GM18499 (cell line): ENCODE measurements around the gene PLXND1.
"Not testable (repeated sequence)": the region's sequence is repeated elsewhere in the genome, so short reads cannot be mapped to it uniquely, and the experiment has no call there.

ENCODE experiments used
- ATAC-seq: cut with Tn5 transposase; IDR thresholded peaks from one replicate; pipeline ENCODE4 v1.9.1; 2021; ENCODE audit warnings: moderate number of reproducible peaks; ENCODE audit not compliant: insufficient read depth, unreplicated experiment

Gene PLXND1

DNA sequence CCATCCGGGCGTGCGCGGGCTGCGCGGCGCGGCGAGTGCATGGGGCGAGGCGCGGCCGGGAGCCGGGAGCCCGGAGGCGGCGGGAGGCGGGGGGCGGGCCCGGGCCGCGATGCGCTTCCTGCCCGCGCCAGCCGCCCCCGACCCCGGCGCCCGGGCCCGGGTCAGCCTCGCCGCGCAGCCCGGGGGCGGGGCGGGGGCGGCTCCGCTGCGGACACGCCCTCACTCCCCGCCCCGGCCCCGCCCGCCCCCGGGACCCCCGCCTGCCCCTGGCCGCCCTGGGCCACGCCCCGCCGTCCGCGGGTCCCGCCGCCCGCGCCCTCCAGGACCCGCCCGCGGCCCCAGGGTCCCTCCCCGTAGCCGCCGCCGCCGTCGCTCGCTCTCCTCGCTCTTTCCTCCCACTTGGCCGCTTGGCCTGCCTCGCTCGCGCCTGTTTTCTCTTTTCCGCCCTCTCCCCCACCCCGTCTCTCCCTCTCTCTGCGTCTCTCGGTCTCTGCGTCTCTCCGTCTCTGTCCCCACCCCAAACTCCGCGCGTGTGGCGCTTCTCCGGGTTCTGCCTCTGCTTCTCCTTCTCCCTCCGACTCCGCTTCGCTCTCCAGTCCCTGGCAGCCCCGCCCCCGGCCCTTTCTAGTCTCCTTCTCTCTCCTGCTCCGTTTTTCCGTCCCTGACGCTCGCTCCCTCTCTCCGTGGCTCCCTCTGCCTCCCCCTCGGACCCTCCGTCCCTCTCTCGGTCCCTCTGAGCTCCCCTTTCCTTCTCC lies at the start of gene PLXND1:
Gene PLXND1 (minus strand): TSS at position 41 of the 755 bp plus-strand sequence. CDS start 37 bp downstream, at position 4.
- no peak for ATAC-seq

DNA sequence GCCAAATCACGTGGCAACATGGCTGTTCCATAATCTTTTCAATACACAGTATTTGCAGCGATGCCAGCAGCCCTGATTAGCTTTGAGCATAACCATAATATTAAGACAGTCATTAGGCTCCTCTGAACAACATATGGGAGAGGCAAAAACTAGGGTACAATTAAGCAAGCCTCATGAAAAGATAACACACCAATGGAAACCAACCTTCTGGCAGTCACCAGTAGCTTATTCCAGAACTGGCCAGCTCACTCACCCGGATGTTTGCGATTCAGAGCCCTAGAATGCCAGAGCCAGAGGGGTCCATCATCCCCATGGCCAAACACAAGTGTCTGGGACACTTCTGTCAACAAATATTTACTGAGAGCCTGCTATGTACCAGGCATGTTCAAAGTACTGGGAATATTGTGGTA lies 48.8 kb upstream of the PLXND1 start:
- no peak for ATAC-seq

GRCh38 chr3:129654131-129654530 lies 47.7 kb upstream of the PLXND1 start:
- no peak for ATAC-seq

- no peak for ATAC-seq
These were observed 46.5 kb upstream of the PLXND1 start for GRCh38 chr3:129653019-129653418.

- no peak for ATAC-seq
These were observed 45.1 kb upstream of the PLXND1 start for GRCh38 chr3:129651435-129652202.

- ATAC-seq = no peak
These were observed 43.9 kb upstream of the PLXND1 start for GRCh38 chr3:129650256-129650872.

DNA sequence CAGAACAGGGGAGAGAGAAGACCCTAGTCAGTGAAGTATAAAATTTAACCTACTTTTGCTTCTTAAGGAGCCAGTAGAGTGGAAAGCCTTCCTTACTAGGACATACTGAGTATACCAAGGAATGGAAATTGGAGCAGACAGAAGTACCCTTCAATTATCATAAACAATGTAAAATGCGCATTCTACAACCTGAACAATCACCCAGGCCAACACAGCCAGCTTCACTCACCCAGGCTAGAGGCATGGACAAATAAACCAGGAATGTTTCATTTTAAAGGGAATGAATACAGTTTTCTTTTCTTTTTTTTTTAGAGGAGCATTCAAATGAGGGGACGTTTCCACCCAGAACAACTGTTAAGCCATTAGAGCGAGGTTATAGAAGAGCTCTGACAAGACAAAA lies 41.9 kb upstream of the PLXND1 start:
- no peak for ATAC-seq

GRCh38 chr3:129645286-129645685 lies 38.8 kb upstream of the PLXND1 start:
- ATAC-seq = no peak

DNA sequence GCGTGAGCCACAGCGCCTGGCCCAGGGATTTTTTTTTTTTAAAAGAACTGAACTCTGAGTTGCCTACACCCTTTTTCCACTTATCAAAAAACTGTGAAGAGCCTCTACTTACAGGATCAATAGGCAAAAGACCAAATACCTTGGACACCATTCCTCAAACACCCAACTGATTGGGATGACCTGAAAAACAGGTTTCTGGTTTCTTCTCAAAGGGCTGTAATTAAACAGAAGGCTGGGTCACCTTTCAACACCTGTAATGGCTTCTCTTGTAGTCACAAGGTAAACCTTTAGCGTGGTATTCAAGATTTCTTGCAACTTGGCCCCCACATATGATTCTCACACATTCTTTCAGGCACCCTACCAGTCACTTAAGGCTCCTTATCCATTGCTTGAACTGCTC lies 38.4 kb upstream of the PLXND1 start:
- no peak for ATAC-seq

DNA sequence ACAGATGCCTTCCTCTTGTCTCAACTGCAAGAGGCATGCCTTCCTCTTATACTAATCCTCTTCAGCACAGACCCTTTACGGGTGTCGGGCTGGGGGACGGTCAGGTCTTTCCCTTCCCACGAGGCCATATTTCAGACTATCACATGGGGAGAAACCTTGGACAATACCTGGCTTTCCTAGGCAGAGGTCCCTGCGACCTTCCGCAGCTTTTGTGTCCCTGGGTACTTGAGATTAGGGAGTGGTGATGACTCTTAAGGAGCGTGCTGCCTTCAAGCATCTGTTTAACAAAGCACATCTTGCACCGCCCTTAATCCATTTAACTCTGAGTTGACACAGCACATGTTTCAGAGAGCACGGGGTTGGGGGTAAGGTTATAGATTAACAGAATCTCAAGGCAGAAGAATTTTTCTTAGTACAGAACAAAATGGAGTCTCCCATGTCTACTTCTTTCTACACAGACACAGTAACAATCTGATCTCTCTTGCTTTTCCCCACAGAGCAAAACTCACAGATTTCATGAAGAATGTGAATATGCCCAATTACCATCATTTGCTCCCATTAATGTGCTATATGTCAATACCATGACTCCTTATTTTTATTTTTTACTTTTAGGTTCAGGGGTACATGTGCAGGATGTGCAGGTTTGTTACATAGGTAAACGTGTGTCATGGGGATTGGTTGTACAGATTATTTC lies 35.2 kb upstream of the PLXND1 start:
- not testable (repeated sequence) for ATAC-seq

DNA sequence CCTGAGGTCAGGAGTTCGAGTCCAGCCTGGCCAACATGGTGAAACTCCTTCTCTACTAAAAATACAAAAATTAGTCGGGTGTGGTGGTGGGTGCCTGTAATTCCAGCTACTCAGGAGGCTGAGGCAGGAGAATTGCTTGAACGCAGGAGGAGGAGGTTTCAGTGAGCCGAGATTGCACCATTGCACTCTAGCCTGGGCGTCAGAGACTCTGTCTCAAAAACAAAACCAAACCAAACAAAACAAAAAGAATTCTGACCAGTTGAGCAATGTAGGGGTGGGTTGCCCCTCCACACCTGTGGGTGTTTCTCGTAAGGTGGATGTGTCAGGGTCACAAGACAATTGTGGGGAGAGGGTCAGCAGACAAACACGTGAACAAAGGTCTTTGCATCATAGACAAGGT lies 34.5 kb upstream of the PLXND1 start:
- not testable (repeated sequence) for ATAC-seq

DNA sequence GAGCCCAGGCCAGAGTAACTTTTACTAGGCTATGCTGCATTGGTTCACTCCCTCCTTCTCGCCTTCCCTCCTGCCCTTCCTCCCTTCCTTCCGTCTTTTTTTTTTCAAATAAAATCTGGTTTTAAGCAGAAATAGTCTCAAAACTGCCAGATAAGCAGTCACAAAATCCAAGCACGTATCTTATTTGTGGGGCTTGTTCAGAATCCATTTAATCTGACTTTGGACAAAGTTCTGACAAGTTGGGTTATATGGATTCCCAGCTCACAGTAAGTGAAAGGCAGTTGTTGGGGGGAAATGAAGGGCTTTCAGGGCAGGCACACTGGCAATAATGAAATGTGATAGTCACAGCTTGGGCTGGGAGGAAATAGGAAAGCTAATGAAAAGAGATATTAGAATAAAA lies 32.0 kb upstream of the PLXND1 start:
- no peak for ATAC-seq

GRCh38 chr3:129636082-129636481 lies 29.6 kb upstream of the PLXND1 start:
- ATAC-seq = no peak

- no peak for ATAC-seq
These were observed 29.2 kb upstream of the PLXND1 start for GRCh38 chr3:129635656-129636055.

DNA sequence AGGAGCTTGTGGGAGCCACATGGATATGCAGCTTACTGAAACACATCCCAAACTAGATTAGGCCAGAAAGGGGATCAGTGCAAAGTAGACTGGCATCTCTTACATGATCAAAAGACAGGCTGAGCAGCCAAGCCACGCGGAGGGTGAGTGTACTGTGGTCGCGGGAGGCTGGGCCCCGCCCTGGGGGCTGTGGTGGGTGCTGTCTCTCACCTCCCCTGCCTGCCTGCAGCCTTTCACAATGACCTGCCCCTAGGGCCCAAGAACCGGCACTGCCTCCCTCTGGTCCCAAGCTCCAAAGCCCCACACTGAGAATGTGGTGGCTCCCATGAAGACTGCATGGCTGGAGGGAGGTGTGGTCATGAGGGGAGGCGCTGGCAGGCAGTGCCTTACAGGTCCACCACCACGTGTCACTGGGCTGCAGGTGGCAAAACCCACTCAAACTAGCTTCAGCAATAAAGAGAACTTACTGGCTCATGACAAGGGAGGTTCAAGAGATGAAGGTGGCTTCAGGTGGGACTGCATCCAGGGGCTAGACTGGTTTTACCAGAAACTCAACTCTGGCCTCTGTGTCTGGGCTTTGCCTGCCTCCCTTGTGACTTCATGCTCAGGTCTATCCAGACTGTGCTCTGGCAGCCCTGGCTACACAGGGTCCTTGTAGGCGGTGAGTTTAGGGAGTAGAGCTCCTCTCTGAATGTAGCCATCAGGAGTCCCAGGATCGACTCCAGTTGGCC lies 27.4 kb upstream of the PLXND1 start:
- no peak for ATAC-seq

GRCh38 chr3:129632977-129633376 lies 26.5 kb upstream of the PLXND1 start:
- ATAC-seq = no peak

- ATAC-seq = no peak
These were observed 26.1 kb upstream of the PLXND1 start for GRCh38 chr3:129632556-129632955.

- ATAC-seq = no peak
These were observed 25.6 kb upstream of the PLXND1 start for GRCh38 chr3:129632056-129632455.

GRCh38 chr3:129629011-129629410 lies 22.5 kb upstream of the PLXND1 start:
- no peak for ATAC-seq

GRCh38 chr3:129628169-129628522 lies 21.7 kb upstream of the PLXND1 start:
- ATAC-seq = no peak
